CD4-positive, alpha-beta T cell treated with Interleukin-12 subunit alpha and Interleukin-12 subunit beta, for 1 hour (primary cell): ENCODE results near the gene NHEJ1.

ENCODE experiments used
- DNase-seq: peaks from one replicate; pipeline ENCODE4 v3.0.0-alpha.2; 2020

NHEJ1 gene

DNA sequence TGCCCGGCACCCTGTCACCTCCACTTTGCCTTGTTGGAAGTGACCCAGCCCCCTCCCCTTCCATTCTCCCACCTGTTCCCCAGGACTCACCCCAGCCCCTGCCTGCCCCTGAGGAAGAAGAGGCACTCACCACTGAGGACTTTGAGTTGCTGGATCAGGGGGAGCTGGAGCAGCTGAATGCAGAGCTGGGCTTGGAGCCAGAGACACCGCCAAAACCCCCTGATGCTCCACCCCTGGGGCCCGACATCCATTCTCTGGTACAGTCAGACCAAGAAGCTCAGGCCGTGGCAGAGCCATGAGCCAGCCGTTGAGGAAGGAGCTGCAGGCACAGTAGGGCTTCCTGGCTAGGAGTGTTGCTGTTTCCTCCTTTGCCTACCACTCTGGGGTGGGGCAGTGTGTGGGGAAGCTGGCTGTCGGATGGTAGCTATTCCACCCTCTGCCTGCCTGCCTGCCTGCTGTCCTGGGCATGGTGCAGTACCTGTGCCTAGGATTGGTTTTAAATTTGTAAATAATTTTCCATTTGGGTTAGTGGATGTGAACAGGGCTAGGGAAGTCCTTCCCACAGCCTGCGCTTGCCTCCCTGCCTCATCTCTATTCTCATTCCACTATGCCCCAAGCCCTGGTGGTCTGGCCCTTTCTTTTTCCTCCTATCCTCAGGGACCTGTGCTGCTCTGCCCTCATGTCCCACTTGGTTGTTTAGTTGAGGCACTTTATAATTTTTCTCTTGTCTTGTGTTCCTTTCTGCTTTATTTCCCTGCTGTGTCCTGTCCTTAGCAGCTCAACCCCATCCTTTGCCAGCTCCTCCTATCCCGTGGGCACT, 21.9 kb upstream of the NHEJ1 start:
- no peak for DNase-seq

DNA sequence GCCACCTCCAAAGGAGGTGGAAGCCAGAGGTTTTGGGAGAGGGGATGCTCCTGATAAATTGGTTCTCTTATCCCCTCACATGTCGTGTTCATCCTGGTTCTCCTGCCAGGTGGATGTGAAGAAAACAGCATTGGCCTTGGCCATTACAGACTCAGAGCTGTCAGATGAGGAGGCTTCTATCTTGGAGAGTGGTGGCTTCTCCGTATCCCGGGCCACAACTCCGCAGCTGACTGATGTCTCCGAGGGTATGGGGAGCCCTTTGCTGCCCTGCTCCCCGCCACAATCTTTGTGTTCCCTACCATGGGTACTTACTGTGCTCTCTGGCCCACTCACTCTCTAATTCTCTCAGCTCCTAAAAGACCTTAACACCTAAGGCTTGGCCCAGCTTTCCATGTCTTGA, 20.9 kb upstream of the NHEJ1 start:
- no peak for DNase-seq

DNA sequence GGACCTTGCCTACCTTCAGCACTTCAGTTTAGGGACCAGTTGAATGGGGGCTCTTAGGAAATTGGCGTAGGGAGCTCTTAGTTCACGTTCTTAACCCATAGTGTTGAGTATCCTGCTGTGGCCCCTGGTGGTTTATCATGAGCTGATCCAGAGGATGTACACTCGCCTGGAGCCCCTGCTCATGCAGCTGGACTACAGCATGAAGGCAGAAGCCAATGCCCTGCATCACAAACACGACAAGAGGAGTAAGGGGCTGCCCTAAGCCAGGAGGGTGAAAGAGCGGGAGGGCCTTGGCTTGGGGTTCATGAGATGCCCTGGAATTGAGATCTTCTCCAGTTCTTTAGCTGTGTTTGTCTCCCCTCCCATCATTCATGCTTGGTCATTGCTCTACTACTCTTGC, 20.3 kb upstream of the NHEJ1 start:
- no peak for DNase-seq

DNA sequence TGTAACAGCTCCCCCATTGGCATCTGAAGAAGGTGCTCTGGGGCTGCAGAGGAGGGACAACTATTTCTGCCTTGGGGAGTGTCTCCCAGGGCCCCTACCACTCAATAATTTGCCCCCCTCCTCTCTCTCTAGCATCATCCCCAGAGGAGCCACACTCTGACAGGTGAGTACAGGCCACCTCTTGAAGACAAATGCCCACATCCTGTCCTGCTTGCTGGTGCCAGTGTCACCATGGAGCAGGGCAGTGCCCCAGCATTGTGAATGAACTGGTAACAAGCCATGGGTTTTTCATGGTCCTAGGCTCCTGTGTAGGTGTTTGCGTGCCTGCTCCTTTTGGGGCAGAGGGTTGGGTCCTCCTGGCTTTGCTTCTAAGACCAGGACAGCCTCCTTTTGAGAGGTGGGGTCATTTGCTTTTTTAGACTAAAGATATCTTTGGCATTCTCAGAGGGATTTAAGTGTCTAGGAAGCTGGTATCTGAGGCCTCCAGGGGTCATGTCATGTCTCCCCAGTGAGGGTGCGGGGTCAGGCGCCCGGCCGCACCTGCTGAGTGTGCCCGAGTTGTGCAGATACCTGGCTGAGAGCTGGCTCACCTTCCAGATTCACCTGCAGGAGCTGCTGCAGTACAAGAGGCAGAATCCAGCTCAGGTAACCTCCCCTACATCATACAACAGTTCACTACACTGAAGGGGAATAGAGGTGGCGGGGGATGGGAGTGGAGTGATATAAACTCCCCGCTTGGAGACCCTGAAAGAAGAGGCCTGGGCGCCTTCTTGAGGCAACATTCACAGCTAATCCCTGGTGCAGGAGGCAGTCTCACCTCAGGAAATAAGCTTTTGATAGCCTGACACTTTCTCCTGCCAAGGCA, 19.2 kb upstream of the NHEJ1 start:
- DNase-seq, result no peak

DNA sequence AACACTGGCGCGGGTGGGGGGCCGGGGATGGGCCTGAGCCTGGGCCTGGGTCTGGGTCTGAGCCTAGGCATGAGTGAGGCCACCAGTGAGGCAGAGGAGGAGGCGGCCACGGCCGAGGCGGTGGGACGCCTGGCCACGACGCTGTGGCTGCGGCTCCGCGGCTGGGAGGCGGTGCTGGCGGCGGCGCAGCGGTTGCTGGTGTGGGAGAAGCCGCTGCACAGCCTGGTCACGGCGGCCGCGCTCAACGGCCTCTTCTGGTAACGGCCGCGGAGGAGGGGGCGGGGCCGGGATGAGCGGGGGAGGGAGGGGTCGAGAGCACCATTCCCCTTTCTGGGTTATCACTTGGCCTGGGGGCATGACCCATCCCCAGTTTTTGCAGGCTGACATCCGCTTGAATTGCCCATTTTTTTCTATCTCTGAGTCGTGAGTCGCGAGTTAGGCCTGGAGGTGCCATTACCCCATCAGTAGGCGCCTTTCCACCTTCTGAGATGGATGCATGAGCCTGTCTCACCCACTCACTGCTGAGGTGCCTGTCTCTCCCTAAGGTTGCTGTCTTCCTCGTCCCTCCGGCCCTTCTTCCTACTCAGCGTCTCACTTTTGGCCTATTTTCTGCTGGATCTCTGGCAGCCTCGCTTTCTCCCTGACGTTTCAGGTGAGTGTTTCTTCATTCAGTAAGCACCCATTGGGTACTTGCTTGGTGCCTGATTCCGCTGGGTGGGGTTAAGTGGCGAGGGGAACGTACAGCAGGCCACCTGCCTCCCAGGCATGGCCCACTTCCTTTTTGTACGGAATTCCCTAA, 18.0 kb upstream of the NHEJ1 start:
- DNase-seq, result peak; percentile 47

DNA sequence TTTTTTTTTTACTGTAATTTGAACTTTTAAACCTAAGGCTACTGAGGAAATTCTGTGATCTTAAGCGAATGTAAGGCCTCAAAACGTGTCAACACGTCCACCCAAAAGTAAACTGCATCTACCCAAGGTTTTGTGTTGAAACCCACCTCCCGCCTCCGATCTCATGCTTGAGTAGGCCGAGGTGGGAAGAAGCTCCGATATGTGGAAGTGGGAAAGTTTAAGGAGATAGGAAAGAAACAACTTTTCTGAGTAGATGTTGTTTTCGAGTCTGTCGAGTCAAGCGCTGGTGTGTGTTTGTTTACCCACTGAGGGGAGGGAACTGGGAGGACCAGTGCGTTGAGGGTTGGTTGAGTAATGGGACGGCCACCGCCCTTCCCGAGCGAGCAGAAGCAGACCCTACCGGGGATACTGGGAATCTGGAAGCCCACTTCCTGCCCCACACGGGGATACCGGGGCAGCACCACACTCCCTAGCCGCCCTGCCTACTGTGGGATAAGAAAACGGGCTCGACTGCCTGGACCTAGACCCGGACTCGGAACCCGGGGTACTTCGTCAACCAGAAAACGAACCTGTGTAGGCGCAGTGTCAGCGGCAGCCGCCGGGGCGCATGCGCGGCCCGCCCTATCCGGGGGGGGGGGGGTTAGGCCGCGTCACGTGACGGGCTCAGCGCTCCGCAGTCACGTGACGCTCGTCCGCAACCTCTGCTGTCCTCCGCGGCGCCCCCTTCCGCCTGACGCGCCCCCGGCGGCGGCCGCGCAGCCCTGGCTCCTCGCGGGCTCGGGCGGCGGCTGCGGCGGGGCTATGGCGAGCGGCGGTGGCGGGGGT, 17.1 kb upstream of the NHEJ1 start, which contains the start of gene RETREG2:
Gene RETREG2, plus strand, starts transcription at position 724 of the 825 bp plus-strand sequence. Its CDS starts 78 bp downstream, at position 802.
- peak; percentile 90 for DNase-seq

DNA sequence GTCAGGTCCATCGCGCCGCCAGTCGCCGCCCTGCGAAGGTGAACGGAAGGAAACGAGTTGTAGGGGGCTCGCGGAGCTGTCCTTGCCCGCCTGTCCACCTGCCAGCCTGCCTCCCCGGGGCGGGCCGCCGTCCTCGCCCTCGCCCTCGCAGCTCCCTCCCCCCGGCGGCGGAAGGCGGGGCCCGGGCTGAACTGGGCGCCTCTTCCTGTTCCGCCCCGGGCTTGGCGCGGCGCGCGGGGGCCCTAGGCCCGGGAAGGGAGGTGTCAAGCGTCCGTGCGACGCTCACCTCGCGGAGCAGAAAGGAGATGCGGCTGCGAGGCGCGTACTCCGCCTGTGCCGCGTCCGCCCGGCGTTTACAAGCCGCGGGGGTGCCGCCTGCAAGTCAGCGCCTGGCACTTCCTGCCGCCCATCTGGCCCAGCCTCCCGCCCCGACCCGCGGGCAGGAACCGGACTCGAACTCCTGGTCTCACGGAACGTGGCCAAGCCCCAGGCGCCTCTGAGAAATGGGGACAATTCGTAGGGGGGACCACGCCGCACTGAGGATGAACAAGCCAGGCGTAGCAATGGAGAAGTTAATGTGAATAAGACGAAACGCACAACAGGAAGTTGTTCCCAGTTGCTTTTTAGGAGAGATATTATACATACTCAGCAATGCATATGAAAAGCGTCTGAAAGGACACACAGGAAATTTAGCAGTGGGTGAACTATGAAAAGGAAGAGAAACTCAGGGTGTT, 16.4 kb upstream of the NHEJ1 start, which contains the start of gene CNPPD1:
Gene CNPPD1, minus strand, starts transcription at position 108 of the 734 bp plus-strand sequence. Its CDS starts 97 bp downstream, at position 11.
- peak; percentile 90 for DNase-seq

DNA sequence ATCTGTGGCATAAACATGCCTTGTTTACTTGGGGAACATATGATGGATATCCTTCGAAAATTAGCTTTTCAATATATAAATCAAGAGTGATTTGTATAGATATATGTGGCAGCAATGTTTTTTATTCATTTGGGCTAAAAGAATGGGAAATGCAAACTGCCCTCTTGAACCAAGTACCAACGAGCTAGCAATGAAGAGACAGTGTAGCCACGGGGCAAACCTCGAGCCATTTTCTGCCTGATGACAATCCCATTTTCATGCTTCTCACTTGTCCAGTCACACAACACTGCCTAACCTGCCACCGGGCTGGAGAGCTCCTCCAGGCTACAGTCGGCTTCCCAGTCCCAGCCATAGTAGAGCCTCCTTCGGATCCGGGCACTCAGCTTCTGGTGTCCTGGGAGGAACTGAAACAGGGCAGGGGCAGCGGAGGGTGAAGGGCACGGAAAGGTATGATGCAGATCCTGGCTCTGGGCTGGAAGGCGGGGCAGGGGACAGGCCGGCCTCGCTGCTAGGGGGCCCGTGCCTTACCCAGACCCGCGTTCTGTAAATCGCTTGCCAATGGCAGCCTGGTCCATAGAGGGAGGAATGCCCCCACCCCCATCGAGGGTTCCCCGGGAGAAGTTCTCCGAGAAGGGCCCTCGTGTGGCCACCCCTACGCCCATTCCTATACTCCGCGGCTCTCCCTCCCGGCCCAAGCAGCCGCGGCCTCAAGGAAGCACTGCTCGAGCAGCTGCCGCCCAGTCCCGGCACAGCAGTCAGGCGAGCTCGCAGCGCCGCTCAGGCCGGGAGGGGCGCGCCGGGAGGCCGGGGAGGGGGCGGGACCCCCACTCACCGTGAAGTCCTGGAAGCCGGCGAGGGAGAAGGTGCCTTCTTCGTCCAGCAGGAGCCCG, 15.6 kb upstream of the NHEJ1 start:
- DNase-seq, result no peak

DNA sequence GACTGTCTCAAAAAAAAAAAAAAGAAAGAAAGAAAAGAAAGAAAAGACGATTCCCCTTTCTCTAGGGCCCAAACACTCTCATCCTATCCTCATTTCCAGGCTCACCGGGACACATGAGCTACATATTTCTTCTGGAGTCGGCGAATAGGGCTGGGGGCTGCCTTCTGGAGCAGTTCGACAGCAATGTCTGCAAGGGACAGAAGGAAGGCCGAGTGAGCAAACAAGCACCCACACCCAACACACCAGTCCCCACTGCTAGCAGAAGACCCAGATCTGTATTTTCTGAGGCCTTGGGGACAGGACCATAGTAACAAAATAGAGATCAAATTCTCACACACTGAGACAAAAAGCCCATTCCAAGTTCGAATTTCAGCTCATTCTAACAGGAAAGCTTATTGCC, 14.9 kb upstream of the NHEJ1 start:
- no peak for DNase-seq

DNA sequence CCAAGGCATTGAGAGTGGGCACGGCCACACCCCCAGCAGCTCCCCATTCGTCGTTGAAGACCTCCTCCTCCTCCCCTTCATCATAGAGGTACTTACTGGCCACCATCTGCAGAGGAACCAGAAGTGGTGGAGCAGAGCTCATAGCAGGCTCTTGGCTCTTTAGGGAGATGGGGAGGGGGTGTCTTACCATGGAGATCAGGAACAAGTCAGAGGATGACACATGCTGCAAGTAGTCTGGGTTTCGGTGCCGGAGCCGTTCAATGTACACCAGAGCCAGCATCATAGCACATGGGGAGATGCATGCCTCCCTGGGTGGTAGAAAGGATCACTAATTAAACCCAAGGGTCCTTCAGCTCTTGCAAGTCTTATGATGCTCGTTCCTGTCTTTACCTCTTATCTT, 14.2 kb upstream of the NHEJ1 start:
- DNase-seq, result no peak

DNA sequence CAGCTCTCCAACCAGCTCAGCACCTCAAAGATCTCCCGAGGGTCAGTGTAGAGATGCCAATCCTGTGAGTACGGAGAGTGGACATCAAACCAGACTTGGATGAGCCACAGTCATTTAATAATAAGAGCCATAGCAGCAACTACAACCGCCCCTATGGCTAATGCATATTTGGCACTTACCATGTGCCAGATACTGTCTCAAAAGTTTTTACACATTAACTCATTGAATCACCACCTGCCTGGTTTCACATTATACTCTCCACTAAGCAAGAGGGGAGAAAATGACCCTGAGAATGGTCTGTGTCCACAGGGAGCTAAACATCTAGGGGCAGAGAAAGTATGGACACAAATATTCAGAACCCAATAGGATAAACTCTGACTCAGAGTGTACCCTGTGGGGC, 13.5 kb upstream of the NHEJ1 start:
- DNase-seq, result no peak

DNA sequence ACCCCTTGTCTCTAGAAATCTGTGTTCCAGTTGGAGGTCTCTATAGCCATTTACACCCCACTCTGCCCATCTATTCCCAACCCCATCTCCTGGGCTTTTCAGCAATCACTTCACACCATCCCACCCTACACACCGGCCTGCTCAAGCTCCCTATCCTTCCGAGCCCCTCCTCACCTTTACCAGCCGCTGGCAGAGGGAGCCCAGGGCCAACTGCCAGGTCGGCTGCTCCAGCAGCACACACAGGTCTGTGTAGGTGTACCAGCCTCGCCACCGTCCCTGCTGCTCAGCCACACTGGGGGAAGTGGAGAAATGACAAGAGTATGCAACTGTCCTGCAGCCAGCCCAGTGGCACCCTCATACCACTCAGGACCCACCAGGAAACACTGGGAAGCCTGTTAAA, 12.6 kb upstream of the NHEJ1 start:
- no peak for DNase-seq

DNA sequence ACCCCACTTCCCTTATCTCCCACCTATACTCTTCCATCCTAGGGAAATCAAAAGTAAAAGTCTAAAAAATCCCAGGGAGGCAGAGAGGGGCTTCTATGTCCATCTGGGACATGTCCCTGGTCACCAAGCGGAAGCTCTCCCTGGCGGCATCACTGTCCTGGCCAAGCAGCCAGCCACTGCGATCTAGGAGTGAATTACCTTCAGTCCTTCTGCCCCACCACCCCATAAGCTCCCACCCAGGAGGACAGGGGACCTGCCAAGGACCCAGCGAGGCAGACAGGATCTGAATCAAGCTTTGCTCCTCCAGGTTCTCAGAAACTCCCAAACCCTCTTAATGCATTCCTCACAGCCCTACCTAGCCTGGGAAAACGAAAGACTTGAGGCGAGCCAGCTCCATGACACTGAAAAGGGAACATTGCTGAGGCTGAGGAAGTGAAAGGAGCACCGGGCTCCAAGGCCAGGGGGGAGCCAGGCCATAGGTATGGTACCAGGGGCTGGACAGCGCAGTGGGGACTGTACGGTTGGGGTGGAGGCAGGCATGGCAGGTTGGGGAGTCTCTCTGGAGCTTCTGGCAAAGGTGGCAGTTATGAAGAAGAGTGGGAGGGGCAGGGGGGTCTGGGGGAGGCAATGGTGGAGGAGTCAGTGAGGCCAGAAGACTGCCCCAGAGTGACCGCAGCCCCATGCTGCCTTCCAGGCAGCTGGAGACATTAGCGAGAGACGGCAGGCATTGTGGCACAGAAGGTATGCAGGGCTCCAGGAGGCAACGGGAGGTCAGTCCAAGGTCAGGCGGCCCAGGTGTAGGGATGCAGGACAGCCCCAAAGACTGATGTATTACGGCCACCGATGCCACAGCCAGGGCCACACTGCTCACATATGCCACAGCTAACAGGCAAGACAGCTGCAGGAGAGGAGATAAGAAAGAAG, 11.9 kb upstream of the NHEJ1 start:
- no peak for DNase-seq

DNA sequence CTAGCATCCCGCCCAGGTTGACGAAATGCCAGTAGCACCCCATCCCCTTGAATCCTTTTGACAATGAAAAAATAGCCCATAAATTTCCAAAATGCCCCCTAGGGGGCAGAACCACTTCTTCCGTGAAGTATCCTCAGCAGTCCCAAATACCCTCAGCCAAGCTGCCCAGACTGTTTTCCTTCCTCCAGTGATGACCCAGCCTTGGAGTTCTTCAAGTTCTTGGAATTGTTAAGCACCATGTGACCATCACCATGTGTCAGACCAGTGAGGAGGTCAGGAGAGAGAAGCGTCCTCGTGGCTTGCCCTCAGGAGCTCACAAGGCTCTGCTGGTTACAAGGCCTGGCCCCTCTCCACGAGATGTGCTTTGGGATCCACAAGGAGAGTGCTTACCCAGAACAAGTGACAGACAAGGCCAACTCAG, 10.6 kb upstream of the NHEJ1 start:
- peak; percentile 60 for DNase-seq

DNA sequence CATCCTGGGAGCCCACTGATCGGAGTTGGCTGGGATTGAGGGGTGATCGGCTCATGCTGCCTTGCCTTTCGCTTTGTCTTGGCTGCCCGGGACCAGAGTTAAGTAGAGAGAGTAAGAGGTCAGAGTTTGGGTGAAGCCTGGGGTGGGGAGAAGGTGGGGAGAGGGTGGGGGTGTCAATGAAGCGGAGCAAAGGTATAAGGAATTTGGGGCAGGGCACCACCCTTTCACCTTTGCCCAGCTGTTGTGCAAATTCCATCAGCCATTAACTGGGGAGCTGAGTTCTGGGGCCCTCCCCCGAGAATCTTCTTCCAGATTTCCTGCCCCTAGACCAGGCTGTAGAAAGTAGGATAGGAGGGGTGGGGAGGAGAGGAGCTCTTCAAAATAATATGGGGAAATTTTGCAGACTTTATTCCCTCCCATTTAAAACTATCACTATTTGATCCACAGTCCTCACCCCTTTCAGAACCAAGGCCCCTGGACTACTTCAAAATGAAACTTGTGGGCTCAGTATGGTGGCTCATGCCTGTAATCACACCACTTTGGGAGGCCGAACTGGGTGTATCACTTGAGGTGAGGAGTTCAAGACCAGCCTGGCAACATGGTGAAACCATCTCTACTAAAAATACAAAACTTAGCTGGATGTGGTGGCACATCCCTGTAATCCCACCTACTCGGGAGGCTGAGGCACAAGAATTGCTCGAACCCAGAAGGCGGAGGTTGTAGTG, 9.5 kb upstream of the NHEJ1 start, which contains the start of gene SLC23A3:
Gene SLC23A3, minus strand, starts transcription at position 100 of the 725 bp plus-strand sequence. Its CDS starts 45 bp downstream, at position 55.
- no peak for DNase-seq

DNA sequence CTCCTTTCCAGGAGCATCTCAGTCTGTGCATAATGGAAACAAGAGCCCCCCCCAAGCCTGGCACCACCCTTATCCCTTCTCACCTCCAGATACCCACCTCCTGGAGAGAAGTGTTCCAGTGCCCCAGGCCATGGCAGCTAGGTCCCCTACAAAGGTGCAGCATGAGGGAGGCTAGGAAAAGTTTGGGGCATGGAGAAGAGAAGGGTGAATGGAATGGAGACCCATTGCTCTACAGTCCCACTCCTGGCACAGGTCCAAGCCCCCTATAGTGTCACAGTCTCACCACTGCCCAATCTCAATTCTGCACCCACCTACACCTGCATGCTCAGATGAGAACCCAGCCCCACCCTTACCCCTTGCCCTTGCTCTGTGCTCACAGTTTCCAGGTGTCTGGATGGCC, 8.3 kb upstream of the NHEJ1 start:
- no peak for DNase-seq

DNA sequence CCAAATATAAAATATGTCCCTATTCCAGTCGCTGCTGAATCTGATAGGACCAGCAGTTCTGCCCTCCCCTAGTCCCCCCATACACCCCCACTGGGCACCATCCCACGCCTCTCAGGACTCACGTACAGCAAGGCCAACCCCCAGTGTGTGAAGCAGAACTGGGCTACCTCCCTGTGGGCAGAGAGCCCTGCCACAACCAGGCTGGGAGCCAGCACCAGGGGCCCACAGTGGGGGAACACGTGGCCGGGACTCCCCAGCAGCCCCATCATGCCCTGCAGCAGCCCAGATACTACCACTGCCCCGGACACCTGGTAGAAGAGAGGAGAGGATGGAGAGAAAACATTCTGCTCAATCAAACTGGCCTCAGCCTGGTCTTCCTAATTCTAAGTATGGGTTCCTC, 7.9 kb upstream of the NHEJ1 start:
- no peak for DNase-seq

DNA sequence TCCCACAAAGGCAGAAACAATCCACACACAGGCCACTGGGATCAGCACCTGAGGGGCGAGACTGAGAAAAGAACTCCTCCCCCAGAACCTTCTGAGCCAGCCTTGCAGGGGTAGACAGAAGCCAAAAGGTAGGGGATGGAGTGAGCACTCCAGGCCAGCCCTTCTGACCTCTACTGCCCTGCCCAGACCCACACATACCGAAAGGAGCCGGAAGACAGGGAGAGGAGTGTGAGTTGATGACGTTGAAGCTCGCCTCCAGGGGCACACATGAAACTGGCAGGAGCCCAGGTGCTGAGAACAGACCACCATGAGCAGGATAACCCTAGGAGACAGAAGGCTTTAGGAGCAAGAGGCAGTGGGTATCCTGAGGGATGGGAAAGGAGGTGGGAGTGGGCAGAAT, 7.4 kb upstream of the NHEJ1 start:
- DNase-seq, result no peak
